GM21528 (cell line): ENCODE data around the gene CABLES1.
"Not testable (repeated sequence)": the region's sequence is repeated elsewhere in the genome, so short reads cannot be mapped to it uniquely, and the experiment has no call there.

Experiments used
- ATAC-seq: cut with Tn5 transposase; IDR thresholded peaks from one replicate; pipeline ENCODE4 v1.9.1; 2021; ENCODE audit warnings: mild to moderate bottlenecking, moderate library complexity; ENCODE audit not compliant: unreplicated experiment, low FRiP score

Gene CABLES1

GRCh38 chr18:23141104-23141999 is 6.1 kb downstream of the CABLES1 start:
- ATAC-seq: no peak

GRCh38 chr18:23142251-23142929 is 7.1 kb downstream of the CABLES1 start:
- no peak for ATAC-seq

- ATAC-seq: no peak
Measured at GRCh38 chr18:23143016-23143814, 7.9 kb downstream of the CABLES1 start.

- no peak for ATAC-seq
Measured at GRCh38 chr18:23143815-23144261, 8.6 kb downstream of the CABLES1 start.

- ATAC-seq: no peak
Measured at GRCh38 chr18:23144640-23145039, 9.4 kb downstream of the CABLES1 start.

- no peak for ATAC-seq
Measured at GRCh38 chr18:23145621-23146020, 10.3 kb downstream of the CABLES1 start.

- no peak for ATAC-seq
Measured at GRCh38 chr18:23146861-23147469, 11.7 kb downstream of the CABLES1 start.

GRCh38 chr18:23148382-23148781 is 13.1 kb downstream of the CABLES1 start:
- no peak for ATAC-seq

- ATAC-seq: no peak
Measured at GRCh38 chr18:23149570-23149969, 14.3 kb downstream of the CABLES1 start.

- no peak for ATAC-seq
Measured at GRCh38 chr18:23151414-23152099, 16.3 kb downstream of the CABLES1 start.

- ATAC-seq: no peak
Measured at GRCh38 chr18:23154030-23154429, 18.7 kb downstream of the CABLES1 start.

GRCh38 chr18:23154823-23155500 is 19.7 kb downstream of the CABLES1 start:
- no peak for ATAC-seq

GRCh38 chr18:23155537-23155936 is 20.3 kb downstream of the CABLES1 start:
- ATAC-seq: no peak

GRCh38 chr18:23156134-23156533 is 20.8 kb downstream of the CABLES1 start:
- ATAC-seq: no peak

- ATAC-seq: no peak
Measured at GRCh38 chr18:23158058-23158457, 22.8 kb downstream of the CABLES1 start.

- ATAC-seq: not testable (repeated sequence)
Measured at GRCh38 chr18:23158884-23159283, 23.6 kb downstream of the CABLES1 start.

GRCh38 chr18:23159344-23159743 is 24.1 kb downstream of the CABLES1 start:
- no peak for ATAC-seq

- ATAC-seq: no peak
Measured at GRCh38 chr18:23162473-23162872, 27.2 kb downstream of the CABLES1 start.

- no peak for ATAC-seq
Measured at GRCh38 chr18:23163786-23164533, 28.7 kb downstream of the CABLES1 start.
